CD4-positive, CD25-positive, alpha-beta regulatory T cell (primary cell): Measurements from ENCODE around the gene DTX2. TPM values are rescaled to one million over a fixed set of nuclear protein-coding genes. Genes with fewer than 3 reads are reported as not detected.
"Not testable (repeated sequence)": the region's sequence is repeated elsewhere in the genome, so short reads cannot be mapped to it uniquely, and the experiment has no call there.

ENCODE experiments used
- ATAC-seq, 2 donors: fragments of 150-1000 bp; cut with Tn5 transposase; one replicate each; pipeline ENCODE4 v1.10.0; 2021; ENCODE audit warnings: low read depth in 2 of 2, moderate number of reproducible peaks in 2 of 2, moderate library complexity in 1 of 2
- DNase-seq, 3 donors: peaks; one replicate each; pipeline versions ENCODE4 v3.0.0 to v3.0.0-alpha.2; 2012 to 2022; ENCODE audit warnings: mixed read lengths in 1 of 3
- H3K27ac ChIP-seq: one replicate; pipeline ENCODE4 v1.7.0; 2013; ENCODE audit warnings: mild to moderate bottlenecking, low read length; ENCODE audit not compliant: insufficient read depth, poor library complexity, severe bottlenecking
- H3K27me3 ChIP-seq: one replicate; pipeline ENCODE4 v1.7.0; 2013; ENCODE audit warnings: low read length; ENCODE audit not compliant: control insufficient read depth, insufficient read depth
- H3K36me3 ChIP-seq: one replicate; pipeline ENCODE4 v1.7.0; 2013; ENCODE audit warnings: mild to moderate bottlenecking, low read length, moderate library complexity; ENCODE audit not compliant: control insufficient read depth, insufficient read depth
- H3K4me1 ChIP-seq: 2 replicates; pipeline ENCODE4 v1.7.0; 2013; ENCODE audit warnings: mild to moderate bottlenecking, low read length; ENCODE audit not compliant: insufficient read depth, control insufficient read depth, poor library complexity, severe bottlenecking
- H3K4me3 ChIP-seq: one replicate; pipeline ENCODE4 v1.7.0; 2013; ENCODE audit warnings: low read depth, mild to moderate bottlenecking, low read length, moderate library complexity
- H3K9me3 ChIP-seq, 2 experiments: 1 replicate in 1 of 2; 2 replicates in 1 of 2; pipeline ENCODE4 v1.7.0; 2013; ENCODE audit warnings: low read length in 2 of 2, mild to moderate bottlenecking in 1 of 2, moderate library complexity in 1 of 2; ENCODE audit not compliant: control insufficient read depth in 2 of 2
- H3K27ac Mint-ChIP-seq, 3 donors: one replicate each; pipeline ENCODE4 v1.8.0; 2020 to 2022; ENCODE audit warnings: mild to moderate bottlenecking in 3 of 3, mixed read lengths in 3 of 3, moderate library complexity in 2 of 3
- H3K27me3 Mint-ChIP-seq: one replicate; pipeline ENCODE4 v1.8.0; 2022; ENCODE audit warnings: mild to moderate bottlenecking, mixed read lengths
- H3K36me3 Mint-ChIP-seq: one replicate; pipeline ENCODE4 v1.8.0; 2020; ENCODE audit warnings: mixed read lengths
- H3K4me1 Mint-ChIP-seq, 4 donors: one replicate each; pipeline ENCODE4 v1.8.0; 2020 to 2022; ENCODE audit warnings: mixed read lengths in 4 of 4, mild to moderate bottlenecking in 1 of 4
- H3K4me3 Mint-ChIP-seq, 4 donors: one replicate each; pipeline ENCODE4 v1.8.0; 2020 to 2022; ENCODE audit warnings: mild to moderate bottlenecking in 4 of 4, mixed read lengths in 4 of 4, moderate library complexity in 3 of 4
- H3K9me3 Mint-ChIP-seq, 7 donors: one replicate each; pipeline ENCODE4 v1.8.0; 2020 to 2022; ENCODE audit warnings: mixed read lengths in 7 of 7, mild to moderate bottlenecking in 3 of 7, moderate library complexity in 2 of 7
- polyA plus RNA-seq, 4 donors: library from polyadenylated mRNA; unstranded; fragments of 300-500 nt; fragmentation: Illumina TruSeq; gene quantifications; one replicate each; pipeline ENCODE4 v1.2.3, GENCODE V29; 2021
- total RNA-seq: library from RNA; stranded (reverse); gene quantifications from one replicate; pipeline ENCODE4 v1.2.3, GENCODE V29; 2022

Gene DTX2
- total and polyA plus RNA-seq, 5 donors from 2014 or later, result 10.7 to 36.0 (median 15.9) TPM

DNA sequence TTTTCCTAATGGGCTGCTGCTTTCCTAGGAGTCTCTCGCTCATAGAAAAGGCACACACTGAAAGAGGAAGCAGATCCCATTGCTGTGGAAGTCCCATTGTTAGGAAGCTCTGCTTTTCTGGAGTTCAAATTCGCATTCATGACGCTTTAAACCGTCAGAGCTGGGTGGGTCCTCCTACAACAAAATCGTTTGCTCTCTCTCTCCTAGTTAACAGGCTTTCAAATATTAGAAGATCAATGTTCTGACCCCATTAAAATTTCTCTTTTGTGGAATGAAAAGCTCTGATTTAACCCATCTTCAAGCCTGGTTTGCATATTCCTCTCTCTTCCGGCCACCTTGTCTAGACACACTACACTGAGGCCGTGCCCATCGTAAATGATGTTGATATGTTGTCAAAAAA, 81.7 kb downstream of the DTX2 start, which contains the start of gene SPDYE16:
Gene SPDYE16, minus strand, starts transcription at position 101 of the 400 bp plus-strand sequence. CDS start 1,838 bp downstream, outside the sequence.
- not testable (repeated sequence) for H3K4me3 ChIP-seq, H3K27me3 ChIP-seq, H3K27me3 Mint-ChIP-seq, H3K4me1 Mint-ChIP-seq, H3K27ac Mint-ChIP-seq, H3K27ac ChIP-seq, H3K36me3 Mint-ChIP-seq, ATAC-seq, H3K4me1 ChIP-seq, DNase-seq, H3K9me3 Mint-ChIP-seq, H3K4me3 Mint-ChIP-seq, H3K9me3 ChIP-seq, H3K36me3 ChIP-seq

DNA sequence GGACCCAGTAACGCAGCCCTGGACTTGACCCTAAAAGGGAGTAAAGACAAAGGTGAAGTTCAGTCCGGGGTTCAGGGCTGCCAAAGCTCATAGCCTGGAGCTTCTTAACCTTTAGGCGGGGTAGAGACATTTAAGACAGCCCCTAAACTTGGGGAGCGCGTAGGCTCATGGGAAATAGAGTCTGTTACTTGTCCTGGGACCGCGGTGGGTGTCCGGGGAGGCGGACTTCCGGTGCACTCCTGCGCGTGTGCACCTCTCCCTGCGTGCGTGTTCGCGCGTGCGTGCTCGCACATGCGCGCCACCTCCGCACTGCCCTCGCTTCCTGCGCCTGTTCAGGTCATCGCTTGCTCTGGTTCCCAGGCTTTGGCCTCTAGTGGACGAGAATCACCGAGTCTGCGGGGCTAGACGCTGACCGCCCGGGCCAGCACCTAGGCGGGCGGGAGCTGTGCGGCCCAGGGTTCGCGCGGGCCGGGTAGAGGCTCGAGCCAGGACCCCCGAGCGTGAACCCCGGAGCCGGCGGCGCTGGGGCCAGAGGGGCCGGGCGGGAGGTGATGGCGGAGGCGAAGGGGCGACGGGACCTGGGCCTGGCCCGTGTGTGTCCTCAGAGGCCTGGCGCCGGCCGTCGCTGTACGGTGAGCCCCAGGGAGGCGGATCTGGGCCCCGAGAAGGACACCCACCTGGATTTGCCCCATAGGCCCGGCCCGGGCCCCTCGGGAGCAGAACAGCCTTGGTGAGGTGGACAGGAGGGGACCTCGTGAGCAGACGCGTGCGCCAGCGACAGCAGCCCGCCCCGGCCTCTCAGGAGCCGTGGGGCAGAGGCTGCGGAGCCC, 87.7 kb downstream of the DTX2 start:
- Mint-ChIP-seq H3K27ac (peak overlapping the region; percentile 90 to 95 (median 93)), H3K4me3 (peak overlapping the region; percentile 91 to 97 (median 94)), H3K4me1 (peaks cover 5 to 30% (median 18%) of the 10 kb centered on the region in 4 donors)
- H3K9me3 Mint-ChIP-seq, H3K27me3 ChIP-seq, H3K9me3 ChIP-seq, H3K4me1 ChIP-seq, H3K27me3 Mint-ChIP-seq, H3K36me3 Mint-ChIP-seq, H3K36me3 ChIP-seq: not testable (repeated sequence)
- H3K4me3 ChIP-seq, result peak overlapping the region; percentile 61
- ATAC-seq (peak; percentile 97 to 99), DNase-seq (peak; percentile 72 to 96 (median 83))
- H3K27ac ChIP-seq, result peak overlapping the region; percentile 68

DNA sequence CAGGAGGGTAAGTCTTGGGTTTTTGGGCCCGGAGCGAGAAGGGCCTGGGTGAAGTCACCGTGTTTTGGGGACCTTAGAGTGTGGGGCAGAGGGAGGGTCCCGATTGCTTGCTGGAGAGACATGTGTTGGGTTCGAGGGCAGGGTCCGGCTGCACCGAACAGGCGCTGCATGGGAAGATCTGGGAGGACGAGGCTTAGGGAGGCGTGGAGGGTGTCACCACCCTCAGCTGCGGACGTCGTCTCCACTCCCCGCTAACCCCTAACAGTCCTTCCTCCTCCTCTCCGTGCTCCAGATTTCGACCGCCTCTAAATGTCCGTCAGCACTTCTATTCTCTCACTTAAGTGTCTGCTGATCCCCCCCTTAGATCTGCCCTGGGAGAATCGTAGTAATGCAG, 88.3 kb downstream of the DTX2 start:
- not testable (repeated sequence) for H3K36me3 Mint-ChIP-seq, H3K36me3 ChIP-seq, H3K27me3 Mint-ChIP-seq, H3K9me3 ChIP-seq, H3K27me3 ChIP-seq, ATAC-seq, H3K9me3 Mint-ChIP-seq, H3K4me1 ChIP-seq
- H3K27ac Mint-ChIP-seq, result peak overlapping the region; percentile 43 to 90 (median 89)
- peak overlapping the region; percentile 91 to 97 (median 94) for H3K4me3 Mint-ChIP-seq
- peak in 1 of 3 donors; percentile 3 for DNase-seq
- H3K27ac ChIP-seq, result peak overlapping the region; percentile 68
- peak overlapping the region; percentile 44 for H3K4me3 ChIP-seq
- H3K4me1 Mint-ChIP-seq, result peaks cover 5 to 32% (median 19%) of the 10 kb centered on the region in 4 donors

DNA sequence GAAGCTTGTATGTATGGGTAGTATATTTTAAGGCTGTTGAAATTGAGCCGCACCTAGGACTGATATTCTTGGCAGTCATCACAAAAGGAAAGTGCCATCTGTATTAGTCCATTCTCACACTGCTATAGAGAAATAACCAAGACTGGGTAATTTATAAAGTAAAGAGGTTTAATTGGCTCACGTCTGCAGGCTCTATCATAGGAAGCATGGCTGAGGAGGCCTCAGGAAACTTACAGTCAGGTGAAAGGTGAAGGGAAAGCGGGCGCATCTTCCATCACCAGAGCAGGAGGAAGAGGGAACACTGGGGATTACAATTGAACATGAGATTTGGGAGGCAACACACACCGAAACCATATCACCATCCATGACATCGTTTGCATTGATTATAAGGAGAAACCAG, 90.5 kb downstream of the DTX2 start:
- H3K36me3 ChIP-seq, H3K4me3 ChIP-seq, H3K27ac ChIP-seq, H3K9me3 Mint-ChIP-seq, H3K27me3 Mint-ChIP-seq, ATAC-seq, H3K4me1 ChIP-seq, H3K36me3 Mint-ChIP-seq, H3K27me3 ChIP-seq, H3K9me3 ChIP-seq, DNase-seq: not testable (repeated sequence)
- Mint-ChIP-seq H3K27ac (peak overlapping the region in 1 of 3 donors; percentile 42), H3K4me3 (peak overlapping the region in 3 of 4 donors; percentile 26 to 42 (median 38)), H3K4me1 (peaks cover 9 to 43% (median 24%) of the 10 kb centered on the region in 4 donors)

Other genes with a start within 250 kb of the DTX2 start
- 23.0 TPM for gene HSPB1, start 159.0 kb upstream of the DTX2 start, total RNA-seq
- 10 to 100 TPM; 48.8 to 81.2 (median 56.3) TPM for gene HSPB1, start 159.0 kb upstream of the DTX2 start, polyA plus RNA-seq
- gene YWHAG, start 102.7 kb upstream of the DTX2 start, total RNA-seq, result 36.6 TPM
- gene YWHAG, start 102.7 kb upstream of the DTX2 start, polyA plus RNA-seq, result 1 to 10 TPM; 1.7 to 2.7 (median 2.0) TPM
- gene SSC4D, start 52.0 kb upstream of the DTX2 start, total RNA-seq, result not detected
- gene SSC4D, start 52.0 kb upstream of the DTX2 start, polyA plus RNA-seq, result under 1 TPM in 2 of 4 donors, not detected in 2; 0.25 to 0.65 TPM
- 2.2 TPM for gene ZP3, start 36.8 kb upstream of the DTX2 start, total RNA-seq
- 1 to 10 TPM; 1.6 to 4.4 (median 2.9) TPM for gene ZP3, start 36.8 kb upstream of the DTX2 start, polyA plus RNA-seq
- gene UPK3B, start 48.8 kb downstream of the DTX2 start, total RNA-seq, result 8.4 TPM
- under 1 TPM in 1 of 4 donors, not detected in 3; 0.17 TPM for gene UPK3B, start 48.8 kb downstream of the DTX2 start, polyA plus RNA-seq
- gene SPDYE16, start 81.6 kb downstream of the DTX2 start, total RNA-seq, result 2.9 TPM
- under 1 TPM in 2 of 4 donors, not detected in 2; 0.06 to 0.09 TPM for gene SPDYE16, start 81.6 kb downstream of the DTX2 start, polyA plus RNA-seq
- 22.3 TPM for gene POMZP3, start 165.6 kb downstream of the DTX2 start, total RNA-seq
- gene POMZP3, start 165.6 kb downstream of the DTX2 start, polyA plus RNA-seq, result 1 to 10 TPM; 3.1 to 5.7 (median 4.1) TPM